Midbrain (tissue), 1 donor: Measurements from ENCODE around the gene FHL2.

Source experiments
- DNase-seq: peaks from one replicate; lab custom pipeline; 2025; lab: John Stamatoyannopoulos, UW

FHL2 gene

GRCh38 chr2:105397025-105397722 is 1.7 kb downstream of the FHL2 start:
- DNase-seq = no peak

- no peak for DNase-seq
These were observed 2.4 kb downstream of the FHL2 start for GRCh38 chr2:105396254-105397024.

GRCh38 chr2:105395691-105396090 is 3.2 kb downstream of the FHL2 start:
- DNase-seq = no peak

DNA sequence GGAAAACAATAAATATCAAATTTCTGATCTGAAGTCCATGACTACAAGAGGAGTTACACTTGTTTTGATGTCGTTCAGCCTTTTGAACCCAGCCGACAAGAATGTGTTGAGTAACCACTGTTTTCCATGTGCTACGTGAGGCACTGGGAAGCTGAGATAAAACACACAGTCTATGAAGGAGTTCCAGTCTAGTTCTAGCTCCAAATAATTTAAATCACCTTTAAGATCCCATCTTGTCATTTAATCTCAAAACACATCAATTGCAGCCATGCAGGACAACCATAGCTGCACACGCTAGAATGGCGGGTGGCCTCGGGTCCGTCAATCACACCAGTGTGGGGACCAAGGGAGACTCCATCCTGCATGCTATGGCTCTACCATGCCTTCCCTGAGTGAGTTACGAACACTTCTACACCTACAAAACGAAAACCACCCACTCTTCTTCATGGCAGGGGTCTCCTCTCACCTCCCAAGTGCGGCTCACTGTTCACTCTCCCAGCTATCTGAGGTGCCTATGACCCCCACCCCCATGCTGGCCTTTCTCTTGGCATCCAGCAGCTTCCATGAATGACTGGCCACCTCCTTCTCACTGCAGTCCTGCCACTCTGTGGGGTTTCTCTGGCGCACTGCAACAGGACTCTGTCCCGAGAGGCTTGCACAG is 3.8 kb downstream of the FHL2 start:
- no peak for DNase-seq

DNA sequence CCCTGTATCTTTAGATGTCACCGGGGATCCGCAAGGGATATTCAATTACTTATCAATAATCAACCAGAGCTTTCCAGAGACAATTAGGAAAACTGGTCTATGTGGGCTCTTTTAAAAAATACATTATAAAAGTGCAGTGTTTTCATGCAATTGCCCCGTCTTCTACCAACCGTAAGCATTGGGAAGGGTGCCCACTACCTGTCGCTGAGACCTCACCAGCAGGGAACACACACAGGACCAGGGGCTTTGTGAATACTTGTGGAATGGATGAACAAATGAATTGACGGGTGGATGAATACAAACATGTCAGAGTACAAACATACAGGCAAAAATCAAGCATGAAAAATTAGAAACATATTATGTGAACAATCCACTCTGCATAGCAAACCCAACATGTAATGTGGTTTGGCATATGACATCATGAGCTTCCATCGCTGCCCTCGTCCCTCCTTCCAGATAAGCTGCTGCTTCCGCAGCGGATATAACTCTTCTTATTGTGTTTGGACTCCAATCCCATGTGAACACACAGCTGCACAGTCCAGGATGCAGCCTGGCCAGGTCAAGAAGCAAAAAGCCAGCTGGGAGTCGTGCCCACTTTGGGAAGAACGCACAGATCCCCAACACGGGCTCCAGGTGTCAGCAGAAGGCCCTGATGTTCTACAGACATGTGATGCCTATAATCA is 5.3 kb downstream of the FHL2 start:
- no peak for DNase-seq

DNA sequence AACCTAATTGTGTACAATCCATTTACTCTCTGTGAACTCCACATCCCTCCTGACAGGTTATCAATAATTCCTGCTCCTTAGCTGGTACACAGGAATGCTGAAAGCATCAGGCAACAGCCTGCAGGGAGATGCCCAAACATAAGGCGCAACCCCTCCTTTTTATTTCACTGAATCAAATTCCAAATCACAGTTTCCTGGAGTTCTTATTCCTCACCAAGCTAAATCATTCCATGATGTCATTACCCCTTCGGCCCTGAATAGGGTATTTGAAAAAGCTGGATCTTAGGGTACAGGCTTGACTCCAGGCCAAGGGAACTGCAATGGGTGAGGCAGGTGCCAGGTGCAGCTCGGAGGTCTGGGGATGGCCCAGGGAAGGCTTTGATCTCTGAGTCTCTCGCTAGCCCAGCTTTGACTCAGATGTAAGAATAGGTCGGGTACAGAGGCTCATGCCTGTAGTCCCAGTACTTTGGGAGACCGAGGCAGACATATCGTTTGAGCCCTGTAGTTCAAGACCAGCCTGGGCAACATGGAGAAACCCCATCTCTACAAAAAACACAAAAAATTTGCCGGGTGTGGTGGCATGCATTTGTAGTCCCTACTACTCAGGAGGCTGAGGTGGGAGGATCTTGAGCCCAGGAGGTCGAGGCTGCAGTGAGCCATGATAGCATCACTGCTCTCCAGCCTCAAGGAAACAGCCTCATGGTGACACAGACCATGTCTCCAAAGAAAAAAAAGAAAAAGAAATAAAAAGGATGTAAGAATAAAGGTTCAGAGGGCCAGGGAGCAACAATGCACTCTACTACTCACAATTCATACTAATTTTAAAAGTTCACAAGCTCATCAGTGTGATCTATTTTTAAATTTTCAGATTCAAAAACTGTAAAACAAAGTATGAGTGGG is 6.8 kb downstream of the FHL2 start:
- DNase-seq = no peak

GRCh38 chr2:105391058-105391627 is 7.7 kb downstream of the FHL2 start:
- DNase-seq = no peak

DNA sequence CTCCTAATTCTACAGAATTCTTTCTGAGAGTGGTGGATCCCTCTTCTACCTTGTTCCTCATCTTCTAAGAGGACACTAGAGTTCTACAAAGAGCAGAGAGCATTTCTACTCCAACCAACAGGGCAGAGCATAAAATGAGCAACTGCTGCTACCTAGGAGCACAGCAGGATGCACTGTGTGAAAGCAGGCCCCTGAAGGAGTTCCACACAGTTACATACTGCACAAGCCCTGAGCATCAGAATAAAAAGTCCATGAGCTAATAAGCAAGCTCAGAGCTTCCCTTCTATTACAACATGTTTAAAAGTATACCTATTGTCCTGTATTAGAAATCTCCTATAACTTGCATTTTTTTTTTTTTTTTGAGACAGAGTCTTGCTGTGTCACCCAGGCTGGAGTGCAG is 8.4 kb downstream of the FHL2 start:
- DNase-seq = no peak

DNA sequence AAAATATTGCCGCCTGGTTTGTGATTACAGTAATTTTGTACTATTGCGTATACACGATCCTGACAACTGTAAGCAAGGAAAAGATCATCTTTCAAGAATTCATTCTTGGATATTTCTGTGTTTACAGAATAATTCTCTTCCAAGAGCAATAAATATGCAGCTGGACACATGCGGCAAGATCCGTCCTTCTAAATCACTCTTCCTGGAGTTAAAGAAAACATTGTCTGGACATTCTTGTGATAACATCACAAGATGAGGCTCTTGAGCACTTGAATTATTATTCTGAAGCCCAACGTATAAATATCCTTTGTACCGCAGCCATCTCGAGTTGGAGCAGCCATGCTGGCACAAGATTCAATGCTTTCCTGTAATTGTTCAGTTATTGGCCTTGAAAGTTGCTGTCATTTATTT is 9.9 kb downstream of the FHL2 start:
- DNase-seq = no peak

GRCh38 chr2:105387225-105387624 is 11.6 kb downstream of the FHL2 start:
- DNase-seq = no peak

DNA sequence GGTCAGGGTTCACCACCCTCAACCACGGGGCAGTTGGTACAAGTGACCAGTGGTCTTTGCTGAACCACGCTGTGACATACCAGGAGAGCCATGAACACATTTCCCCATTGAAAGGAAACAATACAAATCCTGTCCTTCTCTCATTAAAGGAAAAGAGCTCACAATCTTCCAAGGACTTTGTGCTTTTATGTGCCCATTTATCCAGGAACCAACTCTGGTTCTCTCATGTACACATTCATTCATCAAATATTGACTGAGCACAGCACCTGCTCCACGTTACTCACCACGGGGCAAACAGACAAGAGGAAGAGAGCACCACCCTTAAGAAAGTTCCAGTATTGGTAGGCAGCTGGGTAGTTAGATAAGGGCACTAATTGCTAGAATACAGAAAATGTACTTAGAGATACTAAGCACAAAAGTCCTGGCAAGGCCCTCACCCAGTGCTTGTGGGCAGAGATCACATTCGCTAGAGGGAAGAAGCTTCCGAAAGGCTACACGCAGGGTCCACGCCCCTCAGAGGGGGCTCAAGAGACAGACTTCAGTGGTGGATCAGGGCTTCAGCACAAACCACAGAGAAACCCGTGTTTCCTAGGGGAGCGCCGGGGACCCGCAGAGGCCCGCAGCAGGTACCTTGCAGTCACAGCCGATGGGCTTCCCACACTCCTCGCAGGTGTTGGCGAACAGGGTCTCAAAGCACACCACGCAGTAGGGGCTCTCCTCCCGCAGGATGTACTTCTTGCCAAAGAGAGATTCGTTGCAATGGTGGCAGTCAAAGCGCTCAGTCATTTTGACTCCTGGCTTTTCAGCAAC is 12.9 kb downstream of the FHL2 start:
- no peak for DNase-seq

DNA sequence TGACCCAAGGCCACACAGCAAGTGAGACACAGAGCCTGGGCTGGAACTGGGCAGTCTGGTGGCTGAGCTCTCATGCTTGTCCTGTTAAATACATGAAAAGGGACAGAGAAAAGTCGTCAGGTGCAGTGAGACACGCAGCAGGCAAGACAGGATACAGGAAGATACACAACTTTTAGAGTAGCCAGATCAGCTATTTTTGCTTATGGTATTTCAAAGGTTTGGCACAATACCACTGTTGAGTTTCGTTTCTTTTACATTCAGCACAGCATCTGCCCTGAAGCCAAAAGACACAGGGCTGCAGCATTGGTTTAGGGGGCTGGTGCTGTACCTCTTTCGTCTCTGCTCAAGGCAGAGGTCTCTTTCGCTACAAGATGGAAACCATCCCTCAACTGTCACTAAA is 14.0 kb downstream of the FHL2 start:
- no peak for DNase-seq

DNA sequence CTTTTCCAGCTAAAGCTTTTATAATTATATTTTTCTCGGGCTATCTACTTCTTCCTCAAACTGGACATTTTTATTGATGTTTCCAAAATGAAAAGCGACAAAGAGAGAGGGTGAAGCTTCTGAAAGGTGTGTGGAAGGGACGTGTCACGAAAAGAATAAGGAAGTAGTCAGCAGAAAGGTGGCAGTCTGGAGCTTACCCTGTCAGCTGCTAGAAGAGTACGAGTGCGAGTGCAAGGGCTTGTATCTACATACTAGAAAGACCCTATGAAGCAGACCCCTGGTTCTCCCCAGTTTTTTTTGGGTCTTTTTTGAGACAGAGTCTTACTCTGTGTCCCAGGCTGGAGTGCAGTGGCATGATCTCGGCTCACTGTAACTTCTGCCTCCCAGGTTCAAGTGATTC is 14.6 kb downstream of the FHL2 start:
- DNase-seq = no peak

- DNase-seq = peak; percentile 10
These were observed 15.3 kb downstream of the FHL2 start for GRCh38 chr2:105383432-105384166.

DNA sequence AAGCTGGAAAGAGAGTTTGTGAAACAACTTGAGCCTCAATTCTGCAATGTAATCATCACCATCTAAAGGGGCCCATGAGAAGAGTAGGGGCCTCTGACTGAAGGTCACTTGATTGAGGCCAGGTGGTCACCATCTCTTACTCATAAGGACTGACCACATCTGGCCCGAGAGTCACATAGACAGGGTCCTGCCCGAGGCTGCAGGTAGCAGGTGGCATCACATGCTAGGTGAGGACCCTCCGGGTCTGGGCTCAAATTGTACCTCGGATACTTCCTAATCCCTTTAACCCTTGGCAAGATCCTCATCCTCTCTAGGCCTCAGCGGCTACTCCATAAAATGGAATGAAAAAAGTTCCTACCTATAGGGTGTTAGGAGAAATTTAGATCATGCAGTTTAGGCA is 16.7 kb downstream of the FHL2 start:
- no peak for DNase-seq

GRCh38 chr2:105381101-105381668 is 17.7 kb downstream of the FHL2 start:
- no peak for DNase-seq

DNA sequence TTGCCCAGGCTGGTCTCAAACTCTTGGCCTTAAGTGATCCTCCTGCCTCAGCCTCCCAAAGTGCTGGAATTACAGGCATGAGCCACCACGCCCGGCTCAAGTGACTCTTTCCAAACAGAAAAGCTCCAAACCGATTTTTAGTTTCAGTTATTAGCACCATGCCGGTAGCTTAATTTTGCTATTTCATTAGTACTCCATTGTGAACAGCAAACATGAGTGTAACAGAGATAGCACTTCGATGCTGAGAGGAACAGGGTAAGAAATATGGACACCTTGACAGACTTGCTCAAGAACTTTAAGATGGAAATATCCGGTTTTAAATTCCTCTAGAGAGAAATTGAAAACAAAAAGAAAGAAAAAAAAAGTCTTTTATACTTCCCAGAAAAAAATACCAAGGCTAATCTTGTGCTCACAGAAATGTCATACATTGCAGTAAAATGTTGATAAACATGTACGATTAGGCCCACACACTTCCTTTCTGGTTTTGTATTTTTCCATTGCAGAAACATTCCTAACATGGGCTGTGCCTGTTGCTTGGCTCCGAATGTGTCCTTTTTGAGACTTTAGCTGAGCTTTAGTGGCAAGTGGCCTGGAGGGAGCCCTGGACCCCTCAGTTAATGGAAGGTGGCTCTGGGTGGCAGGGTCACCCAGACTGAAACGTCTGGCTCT is 18.3 kb downstream of the FHL2 start:
- DNase-seq = no peak

DNA sequence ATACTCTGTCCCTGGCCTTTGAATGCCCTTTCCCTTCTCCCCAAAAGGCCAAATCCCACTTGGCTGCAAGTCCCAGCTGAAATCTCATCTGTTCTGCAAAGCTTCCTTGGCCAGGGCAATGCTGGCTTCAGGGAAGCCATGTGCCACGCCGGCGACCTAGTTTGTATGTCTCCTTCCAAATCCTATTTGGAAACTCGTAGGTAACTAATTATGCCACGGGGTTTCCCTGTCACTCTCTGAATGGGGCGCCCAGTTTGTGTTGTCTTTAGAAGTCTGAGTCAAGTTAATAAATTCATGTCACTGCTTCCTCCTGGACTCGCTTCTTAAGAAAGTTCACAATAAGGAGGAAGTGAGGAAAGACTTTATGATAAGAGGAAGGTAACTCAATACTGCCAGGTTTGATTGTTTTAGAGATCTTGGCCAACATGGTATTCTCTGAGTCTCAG is 19.1 kb downstream of the FHL2 start:
- DNase-seq = no peak
